Parathyroid adenoma (tissue), 2 donors: Measurements from ENCODE around the gene PIAS1.

Source experiments
- H2AFZ ChIP-seq: fragments of 300-600 bp; sonication (generic); one replicate; pipeline ENCODE4 v1.7.0; 2017; ENCODE audit warnings: antibody characterized with exemption, mild to moderate bottlenecking
- H3K27ac ChIP-seq: fragments of 300-600 bp; sonication (generic); one replicate; pipeline ENCODE4 v1.7.0; 2017
- H3K27me3 ChIP-seq: fragments of 300-600 bp; sonication (generic); one replicate; pipeline ENCODE4 v1.7.0; 2017; ENCODE audit warnings: low read length; ENCODE audit not compliant: control insufficient read depth, insufficient read depth
- H3K36me3 ChIP-seq: fragments of 300-600 bp; sonication (generic); one replicate; pipeline ENCODE4 v1.7.0; 2017; ENCODE audit warnings: low read length; ENCODE audit not compliant: control insufficient read depth, insufficient read depth
- H3K4me1 ChIP-seq: fragments of 300-600 bp; sonication (generic); one replicate; pipeline ENCODE4 v1.7.0; 2017; ENCODE audit warnings: control low read depth
- H3K4me2 ChIP-seq: fragments of 300-600 bp; sonication (generic); one replicate; pipeline ENCODE4 v1.7.0; 2017; ENCODE audit warnings: low read length
- H3K4me3 ChIP-seq: fragments of 300-600 bp; sonication (generic); one replicate; pipeline ENCODE4 v1.7.0; 2017; ENCODE audit warnings: low read depth, low read length
- H3K79me2 ChIP-seq: fragments of 300-600 bp; sonication (generic); one replicate; pipeline ENCODE4 v1.7.0; 2017; ENCODE audit warnings: control low read depth
- H3K9ac ChIP-seq: fragments of 300-600 bp; sonication (generic); one replicate; pipeline ENCODE4 v1.7.0; 2017; ENCODE audit warnings: mild to moderate bottlenecking
- H3K9me3 ChIP-seq: fragments of 300-600 bp; sonication (generic); one replicate; pipeline ENCODE4 v1.7.0; 2017; ENCODE audit warnings: low read length; ENCODE audit not compliant: control insufficient read depth
- TF ChIP-seq, protein P1 (sequence below): fragments of 300-600 bp; sonication (generic); IDR thresholded peaks from one replicate; pipeline ENCODE4 v1.7.0; 2017; ENCODE audit warnings: antibody characterized with exemption, mild to moderate bottlenecking
- donor health status: primary hyperparathyroidism.

The PIAS1 gene

DNA sequence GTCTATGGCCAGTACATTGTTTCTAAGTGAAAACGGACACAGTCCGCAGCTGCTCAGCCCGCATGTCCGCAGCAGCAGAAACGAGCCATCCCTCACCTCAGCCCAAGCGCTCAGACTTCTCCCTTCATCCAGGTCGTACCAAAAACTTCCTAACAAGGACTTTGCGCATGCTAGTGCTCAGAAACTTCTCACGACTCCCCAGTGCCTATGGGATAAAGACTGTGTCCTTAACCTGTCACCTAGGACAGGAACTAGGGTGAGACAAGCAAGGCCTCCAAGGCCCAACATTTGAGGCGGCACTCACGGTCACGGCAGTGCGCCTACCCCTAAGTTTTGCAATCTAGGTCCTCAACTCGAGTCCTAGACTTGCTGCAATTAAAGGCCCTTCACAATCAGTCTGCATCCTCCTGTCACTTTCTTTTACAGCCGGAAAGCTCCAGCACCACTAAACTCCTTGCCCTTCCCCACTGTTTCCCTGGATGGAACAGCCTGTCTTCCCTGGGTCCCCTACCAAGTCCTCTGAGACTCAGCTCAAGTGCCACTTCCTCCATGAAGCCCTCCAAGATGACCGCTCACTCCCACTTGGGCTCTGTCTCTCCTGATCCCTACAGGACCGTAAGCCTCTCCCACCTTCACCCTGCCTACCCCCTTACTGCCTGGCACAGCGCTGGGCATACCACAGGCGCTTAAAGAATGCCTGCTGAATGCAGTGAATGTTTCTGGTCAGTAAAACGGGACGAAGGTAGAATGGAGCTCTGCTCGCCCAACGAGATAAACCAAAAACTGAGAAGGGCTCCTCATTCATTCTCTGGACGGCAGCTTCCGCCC, 174.2 kb downstream of the PIAS1 start:
- H2AFZ ChIP-seq: peak overlapping the region; percentile 83
- TF ChIP-seq, protein P1, sequence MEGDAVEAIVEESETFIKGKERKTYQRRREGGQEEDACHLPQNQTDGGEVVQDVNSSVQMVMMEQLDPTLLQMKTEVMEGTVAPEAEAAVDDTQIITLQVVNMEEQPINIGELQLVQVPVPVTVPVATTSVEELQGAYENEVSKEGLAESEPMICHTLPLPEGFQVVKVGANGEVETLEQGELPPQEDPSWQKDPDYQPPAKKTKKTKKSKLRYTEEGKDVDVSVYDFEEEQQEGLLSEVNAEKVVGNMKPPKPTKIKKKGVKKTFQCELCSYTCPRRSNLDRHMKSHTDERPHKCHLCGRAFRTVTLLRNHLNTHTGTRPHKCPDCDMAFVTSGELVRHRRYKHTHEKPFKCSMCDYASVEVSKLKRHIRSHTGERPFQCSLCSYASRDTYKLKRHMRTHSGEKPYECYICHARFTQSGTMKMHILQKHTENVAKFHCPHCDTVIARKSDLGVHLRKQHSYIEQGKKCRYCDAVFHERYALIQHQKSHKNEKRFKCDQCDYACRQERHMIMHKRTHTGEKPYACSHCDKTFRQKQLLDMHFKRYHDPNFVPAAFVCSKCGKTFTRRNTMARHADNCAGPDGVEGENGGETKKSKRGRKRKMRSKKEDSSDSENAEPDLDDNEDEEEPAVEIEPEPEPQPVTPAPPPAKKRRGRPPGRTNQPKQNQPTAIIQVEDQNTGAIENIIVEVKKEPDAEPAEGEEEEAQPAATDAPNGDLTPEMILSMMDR: no peak
- no peaks in the 10 kb centered on the region for H3K79me2 ChIP-seq
- H3K4me1 ChIP-seq: peaks cover 5% of the 10 kb centered on the region
- no peaks in the 10 kb centered on the region for H3K27me3 ChIP-seq
- no peak overlapping the region for H3K9ac ChIP-seq
- H3K36me3 ChIP-seq: no peaks in the 10 kb centered on the region
- no peaks in the 10 kb centered on the region for H3K9me3 ChIP-seq
- H3K4me2 ChIP-seq: peak overlapping the region; percentile 96
- H3K4me3 ChIP-seq: peak overlapping the region; percentile 73
- H3K27ac ChIP-seq: no peak overlapping the region

DNA sequence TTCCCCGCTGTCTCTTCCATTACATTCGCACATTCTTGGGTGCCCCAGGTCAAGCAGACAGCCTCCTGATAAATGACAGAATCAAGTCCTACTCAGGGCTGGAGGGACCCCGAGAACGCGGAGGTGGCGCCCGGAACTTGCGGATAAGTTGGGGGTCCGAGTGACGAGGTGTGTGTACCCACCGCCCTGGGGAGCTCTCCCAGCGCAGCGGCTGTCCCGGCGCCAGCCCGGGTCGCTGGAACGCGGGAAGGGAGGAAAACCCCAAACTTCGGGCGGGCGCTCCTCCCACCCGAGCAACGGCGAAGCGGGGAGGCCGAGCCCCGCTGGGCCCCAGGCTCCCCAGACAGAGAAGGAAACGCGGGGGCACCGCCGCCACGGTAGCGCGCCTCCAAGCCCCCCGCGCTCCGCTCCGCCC, 174.9 kb downstream of the PIAS1 start:
- Histone ChIP-seq H3K79me2 (no peaks in the 10 kb centered on the region), H3K27me3 (no peaks in the 10 kb centered on the region), H3K4me1 (peaks cover 5% of the 10 kb centered on the region), H3K36me3 (no peaks in the 10 kb centered on the region), H2AFZ (peak overlapping the region; percentile 83), H3K4me3 (peak overlapping the region; percentile 73), H3K9ac (no peak overlapping the region), H3K27ac (no peak overlapping the region), H3K9me3 (no peaks in the 10 kb centered on the region), H3K4me2 (peak overlapping the region; percentile 96)
- TF ChIP-seq, protein P1: no peak

DNA sequence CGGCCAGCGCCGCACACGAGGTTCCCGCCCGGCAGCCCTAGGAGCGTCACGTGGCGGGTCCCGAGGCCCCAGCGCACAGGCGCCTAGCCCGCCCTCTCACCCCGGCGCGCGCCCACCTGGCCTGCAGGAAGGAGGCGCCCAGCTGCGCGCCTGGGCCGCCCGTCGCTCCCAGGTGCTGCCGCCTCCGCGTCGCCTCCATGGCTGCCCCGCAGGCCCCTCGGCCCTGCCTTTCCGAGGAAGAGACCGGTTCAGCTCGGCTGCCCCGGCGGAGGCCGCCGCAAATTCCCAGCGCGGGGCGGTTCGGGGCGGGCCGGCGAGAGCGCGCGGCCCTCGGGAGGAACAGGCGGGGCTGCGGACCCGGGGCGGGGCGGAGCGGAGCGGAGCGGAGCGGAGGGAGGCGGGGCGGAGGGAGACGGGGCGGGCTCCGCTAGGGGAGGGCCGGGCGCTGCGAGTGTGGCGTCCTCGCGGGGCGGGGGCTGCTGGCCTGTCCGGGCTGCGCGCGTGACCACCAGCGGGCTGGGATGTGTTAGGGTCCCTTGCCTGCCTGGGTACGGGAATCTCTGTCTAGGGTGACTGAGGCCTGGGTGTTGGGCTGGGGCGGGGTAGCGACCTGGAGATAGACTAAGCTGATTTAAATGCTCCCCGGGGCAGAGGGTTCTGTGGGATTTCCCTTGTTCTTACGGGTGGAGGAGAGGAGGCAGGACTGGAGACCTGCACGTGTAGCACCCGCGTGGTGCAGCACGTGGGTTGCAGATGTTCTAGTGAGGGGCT, 175.5 kb downstream of the PIAS1 start, which contains the start of gene CLN6:
Gene CLN6, minus strand, starts transcription at position 343 of the 771 bp plus-strand sequence. Its CDS starts 144 bp downstream, at position 199.
- H3K9ac ChIP-seq: no peak within 1 kb of the TSS
- no peaks in the 10 kb centered on the region for H3K36me3 ChIP-seq
- no peaks in the 10 kb centered on the region for H3K27me3 ChIP-seq
- H3K4me2 ChIP-seq: peak within 1 kb of the TSS; percentile 96
- TF ChIP-seq, protein P1: no peak
- H3K4me1 ChIP-seq: peaks cover 5% of the 10 kb centered on the region
- H3K9me3 ChIP-seq: no peaks in the 10 kb centered on the region
- H3K27ac ChIP-seq: no peak within 1 kb of the TSS
- peak within 1 kb of the TSS; percentile 73 for H3K4me3 ChIP-seq
- H3K79me2 ChIP-seq: no peaks in the 10 kb centered on the region
- peak within 1 kb of the TSS; percentile 83 for H2AFZ ChIP-seq

DNA sequence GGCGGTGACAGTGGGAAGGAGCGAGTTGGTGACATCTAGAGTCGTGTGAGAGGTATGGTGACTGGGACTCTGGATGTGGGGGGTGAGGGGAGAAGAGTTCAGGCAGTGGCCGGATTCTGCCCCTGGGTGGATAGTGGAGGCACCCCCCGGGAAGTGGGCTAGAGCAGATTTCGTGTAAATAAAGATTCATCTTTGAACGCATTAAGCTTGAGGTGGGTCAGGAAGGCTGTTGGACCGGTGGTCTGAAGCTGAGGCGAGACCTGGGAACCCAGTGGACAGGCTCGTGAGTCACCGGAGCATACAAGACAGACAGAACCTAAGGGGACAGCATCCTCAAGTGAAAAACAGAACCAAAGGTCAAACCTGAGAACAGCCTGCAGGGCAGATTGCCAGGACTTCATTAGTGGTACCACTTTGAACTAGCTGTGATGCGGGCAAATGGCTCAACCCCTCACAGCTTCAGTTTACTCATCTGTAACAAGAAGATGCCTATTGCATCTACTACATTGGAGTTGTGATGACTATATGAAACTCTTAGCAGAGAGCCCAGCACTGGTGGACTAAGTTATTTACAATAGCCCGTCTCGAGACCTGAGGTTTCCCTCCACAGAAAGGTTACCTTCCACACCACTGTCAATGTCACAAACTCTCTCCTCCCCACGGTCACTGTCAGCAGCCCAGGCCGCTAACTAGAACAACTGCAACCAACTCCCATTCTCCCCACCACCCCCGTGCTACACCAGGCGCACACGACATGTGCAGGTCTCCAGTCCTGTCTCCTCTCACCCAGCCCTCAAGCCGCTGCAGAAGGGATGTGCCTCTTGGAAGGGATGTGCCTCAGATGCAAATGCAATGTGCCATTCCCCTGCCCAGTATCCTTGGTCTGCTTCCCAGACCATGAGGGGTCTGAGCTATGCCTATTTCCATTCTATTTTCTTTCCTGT, 176.3 kb downstream of the PIAS1 start:
- no peaks in the 10 kb centered on the region for H3K9me3 ChIP-seq
- peaks cover 5% of the 10 kb centered on the region for H3K4me1 ChIP-seq
- peak overlapping the region; percentile 73 for H3K4me3 ChIP-seq
- H3K27ac ChIP-seq: no peak overlapping the region
- peak overlapping the region; percentile 72 for H2AFZ ChIP-seq
- TF ChIP-seq, protein P1: no peak
- H3K79me2 ChIP-seq: no peaks in the 10 kb centered on the region
- H3K4me2 ChIP-seq: peak overlapping the region; percentile 96
- H3K27me3 ChIP-seq: no peaks in the 10 kb centered on the region
- no peaks in the 10 kb centered on the region for H3K36me3 ChIP-seq
- H3K9ac ChIP-seq: no peak overlapping the region
